Keratinocyte (primary cell): ENCODE data around the gene TMEM270. TPM values are rescaled to one million over a fixed set of nuclear protein-coding genes. Genes with fewer than 3 reads are reported as not detected.

ENCODE experiments used
- DNase-seq: peaks from one replicate; pipeline ENCODE4 v3.0.0-alpha.2; 2011; ENCODE audit warnings: low read depth, missing footprints, low spot score
- FAIRE-seq: peaks from 2 replicates; lab custom pipeline; 2011; peaks lifted over from hg19 to GRCh38; lab: Jason Lieb, UNC
- H2AFZ ChIP-seq: 2 replicates; pipeline ENCODE4 v1.6.0; 2012; ENCODE audit warnings: low read length, control low read depth, inconsistent platforms; ENCODE audit not compliant: control insufficient read depth
- H3K27ac ChIP-seq: 2 replicates; pipeline ENCODE4 v1.5.1; 2011; ENCODE audit warnings: low read length; ENCODE audit not compliant: control insufficient read depth, insufficient read depth
- H3K27me3 ChIP-seq: 3 replicates; pipeline ENCODE4 v1.6.0; 2011; ENCODE audit warnings: low read length; ENCODE audit not compliant: control insufficient read depth, insufficient read depth; ENCODE audit errors: extremely low read depth
- H3K36me3 ChIP-seq, 2 experiments: 2 replicates in 1 of 2; 3 replicates in 1 of 2; pipeline ENCODE4 v1.5.1; 2011; ENCODE audit warnings: low read length in 2 of 2, mild to moderate bottlenecking in 1 of 2; ENCODE audit not compliant: control insufficient read depth in 2 of 2, insufficient read depth in 2 of 2; ENCODE audit errors: extremely low read depth in 1 of 2
- H3K4me1 ChIP-seq: 3 replicates; pipeline ENCODE4 v1.5.1; 2011; ENCODE audit warnings: low read length; ENCODE audit not compliant: control insufficient read depth, insufficient read depth; ENCODE audit errors: extremely low read depth
- H3K4me2 ChIP-seq: 3 replicates; pipeline ENCODE4 v1.6.0; 2011; ENCODE audit warnings: low read depth, low read length; ENCODE audit not compliant: control insufficient read depth, insufficient read depth; ENCODE audit errors: extremely low read depth
- H3K4me3 ChIP-seq, 3 experiments: fragments of 200-600 bp in 1 of 3; sonication (generic) in 1 of 3; 2 replicates in 2 of 3; 3 replicates in 1 of 3; pipeline ENCODE4 v1.5.1; 2011 to 2016; ENCODE audit warnings: low read length in 3 of 3, mild to moderate bottlenecking in 3 of 3, control low read depth in 2 of 3, inconsistent platforms in 1 of 3, low read depth in 1 of 3, mixed read lengths in 1 of 3, mixed run types in 1 of 3, moderate library complexity in 1 of 3; ENCODE audit not compliant: control insufficient read depth in 2 of 3, insufficient read depth in 2 of 3; ENCODE audit errors: extremely low read depth in 1 of 3
- H3K79me2 ChIP-seq: 2 replicates; pipeline ENCODE4 v1.6.0; 2012; ENCODE audit warnings: low read length; ENCODE audit not compliant: control insufficient read depth, insufficient read depth
- H3K9ac ChIP-seq: 3 replicates; pipeline ENCODE4 v1.6.0; 2011; ENCODE audit warnings: low read length; ENCODE audit not compliant: control insufficient read depth, insufficient read depth; ENCODE audit errors: extremely low read depth
- H3K9me1 ChIP-seq: 3 replicates; pipeline ENCODE4 v1.6.0; 2011; ENCODE audit warnings: low read length; ENCODE audit not compliant: control insufficient read depth, insufficient read depth; ENCODE audit errors: extremely low read depth
- H3K9me3 ChIP-seq: 2 replicates; pipeline ENCODE4 v1.5.1; 2012; ENCODE audit warnings: low read depth, low read length; ENCODE audit not compliant: control insufficient read depth
- H4K20me1 ChIP-seq: 3 replicates; pipeline ENCODE4 v1.6.0; 2011; ENCODE audit warnings: low read length; ENCODE audit not compliant: control insufficient read depth, insufficient read depth; ENCODE audit errors: extremely low read depth
- EZH2 ChIP-seq: IDR thresholded peaks from one replicate; pipeline ENCODE4 v1.6.1; 2012; ENCODE audit warnings: inconsistent platforms, mild to moderate bottlenecking, low read length, moderate library complexity
- dilution Hi-C: fragments of 300-500 bp; cut with MboI; formaldehyde crosslinking; loops from one replicate; pipeline ENCODE4 v1.7.0; 2020; ENCODE audit warnings: low sequenced_read_pairs; ENCODE audit not compliant: extremely low pct_ligation_motif_present
- polyA plus RNA-seq, 5 experiments: library from polyadenylated mRNA; depleted of rRNA in 3 of 5; stranded (reverse) in 3 of 5; stranded (forward) in 1 of 5; unstranded in 1 of 5; fragments of >200 nt; gene quantifications; 1 replicate in 1 of 5; 2 replicates in 3 of 5; 3 replicates in 1 of 5; pipeline versions ENCODE4 v1.2.1 to v1.2.3, GENCODE V29; 2011 to 2012; ENCODE audit warnings: missing spikeins in 2 of 5, low read depth in 1 of 5, low replicate concordance in 1 of 5
- TF ChIP-seq, protein P1 (sequence below), 3 experiments: IDR thresholded peaks in 1 of 3; conservative IDR thresholded peaks in 1 of 3; optimal IDR thresholded peaks in 1 of 3; 2 replicates in 2 of 3; 3 replicates in 1 of 3; pipeline versions ENCODE3 to v1.5.1; 2011; ENCODE audit warnings: low read length in 3 of 3, mild to moderate bottlenecking in 3 of 3, moderate library complexity in 2 of 3, control low read depth in 1 of 3, inconsistent platforms in 1 of 3; ENCODE audit not compliant: insufficient read depth in 2 of 3; ENCODE audit errors: extremely low read depth in 1 of 3

Gene TMEM270
- polyA plus RNA-seq, 1 donor (not counting 4 experiments of a cell fraction or from before 2014, with no cell fraction given): not detected

DNA sequence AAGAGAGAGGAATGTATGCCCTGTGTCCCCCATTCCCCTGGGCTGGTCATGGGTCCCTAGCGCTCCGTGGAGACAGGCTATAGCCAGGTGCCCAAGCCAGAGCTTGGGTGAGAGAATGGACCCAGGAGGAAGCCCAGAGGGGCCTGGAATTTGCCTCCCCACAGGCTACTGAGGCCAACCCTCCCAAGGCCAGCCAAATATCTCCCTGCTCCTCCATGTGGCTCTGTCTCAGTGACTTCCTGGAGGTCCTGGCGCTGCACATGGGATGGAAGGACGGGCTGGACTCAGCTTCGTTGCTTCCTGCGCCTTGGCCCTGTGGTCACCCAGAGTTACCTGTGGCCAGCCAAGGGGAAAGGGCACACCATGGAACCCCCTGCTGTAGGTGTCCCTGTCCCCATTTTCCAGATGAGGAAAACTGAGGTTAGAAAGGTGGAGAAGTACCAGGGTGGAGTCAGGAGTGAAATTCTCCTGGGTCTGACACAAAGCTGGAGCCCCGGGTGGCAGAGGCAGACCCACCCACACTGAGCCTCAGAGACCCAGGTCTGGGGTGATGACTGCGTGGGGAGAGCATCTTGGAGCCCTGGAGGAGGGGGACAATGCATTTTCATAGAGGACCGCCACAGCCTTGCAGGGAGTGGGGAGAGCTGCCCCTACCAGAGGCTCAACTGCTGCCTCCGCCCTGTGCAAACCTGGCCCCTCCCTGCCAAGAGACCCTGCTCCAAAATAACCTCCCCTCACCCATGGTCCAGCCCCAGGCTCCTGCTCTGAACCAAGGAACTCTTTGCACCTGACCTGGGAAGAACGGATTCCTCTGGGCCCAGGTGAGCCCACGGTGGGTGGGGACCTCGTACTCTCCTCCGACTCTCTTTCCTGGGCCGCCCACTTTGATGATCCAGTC, 42.6 kb downstream of the TMEM270 start:
- DNase-seq: no peak
- peaks cover 2% of the 10 kb centered on the region for H4K20me1 ChIP-seq
- no peak overlapping the region for H3K9ac ChIP-seq
- no peak overlapping the region for H3K4me2 ChIP-seq
- peaks cover 9% of the 10 kb centered on the region for H3K4me1 ChIP-seq
- H3K27me3 ChIP-seq: no peaks in the 10 kb centered on the region
- H3K9me3 ChIP-seq: no peaks in the 10 kb centered on the region
- H3K27ac ChIP-seq: no peak overlapping the region
- no peaks in the 10 kb centered on the region for H3K36me3 ChIP-seq
- no peak for TF ChIP-seq EZH2
- TF ChIP-seq, protein P1, sequence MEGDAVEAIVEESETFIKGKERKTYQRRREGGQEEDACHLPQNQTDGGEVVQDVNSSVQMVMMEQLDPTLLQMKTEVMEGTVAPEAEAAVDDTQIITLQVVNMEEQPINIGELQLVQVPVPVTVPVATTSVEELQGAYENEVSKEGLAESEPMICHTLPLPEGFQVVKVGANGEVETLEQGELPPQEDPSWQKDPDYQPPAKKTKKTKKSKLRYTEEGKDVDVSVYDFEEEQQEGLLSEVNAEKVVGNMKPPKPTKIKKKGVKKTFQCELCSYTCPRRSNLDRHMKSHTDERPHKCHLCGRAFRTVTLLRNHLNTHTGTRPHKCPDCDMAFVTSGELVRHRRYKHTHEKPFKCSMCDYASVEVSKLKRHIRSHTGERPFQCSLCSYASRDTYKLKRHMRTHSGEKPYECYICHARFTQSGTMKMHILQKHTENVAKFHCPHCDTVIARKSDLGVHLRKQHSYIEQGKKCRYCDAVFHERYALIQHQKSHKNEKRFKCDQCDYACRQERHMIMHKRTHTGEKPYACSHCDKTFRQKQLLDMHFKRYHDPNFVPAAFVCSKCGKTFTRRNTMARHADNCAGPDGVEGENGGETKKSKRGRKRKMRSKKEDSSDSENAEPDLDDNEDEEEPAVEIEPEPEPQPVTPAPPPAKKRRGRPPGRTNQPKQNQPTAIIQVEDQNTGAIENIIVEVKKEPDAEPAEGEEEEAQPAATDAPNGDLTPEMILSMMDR (optimal IDR thresholded peaks at IDR 0.05 in 1 of 3, IDR thresholded peaks at IDR 0.05 in 1 of 3, conservative IDR thresholded peaks at IDR 0.05 in 1 of 3; ENCODE audit: extremely low read depth in 1 of 3, insufficient read depth in 2 of 3, low read length in 3 of 3): no peak
- dilution Hi-C loops: no loop called here
- H3K4me3 ChIP-seq: no peak overlapping the region
- no peaks in the 10 kb centered on the region for H3K9me1 ChIP-seq
- H3K79me2 ChIP-seq: no peaks in the 10 kb centered on the region
- FAIRE-seq: no peak
- no peak overlapping the region for H2AFZ ChIP-seq

DNA sequence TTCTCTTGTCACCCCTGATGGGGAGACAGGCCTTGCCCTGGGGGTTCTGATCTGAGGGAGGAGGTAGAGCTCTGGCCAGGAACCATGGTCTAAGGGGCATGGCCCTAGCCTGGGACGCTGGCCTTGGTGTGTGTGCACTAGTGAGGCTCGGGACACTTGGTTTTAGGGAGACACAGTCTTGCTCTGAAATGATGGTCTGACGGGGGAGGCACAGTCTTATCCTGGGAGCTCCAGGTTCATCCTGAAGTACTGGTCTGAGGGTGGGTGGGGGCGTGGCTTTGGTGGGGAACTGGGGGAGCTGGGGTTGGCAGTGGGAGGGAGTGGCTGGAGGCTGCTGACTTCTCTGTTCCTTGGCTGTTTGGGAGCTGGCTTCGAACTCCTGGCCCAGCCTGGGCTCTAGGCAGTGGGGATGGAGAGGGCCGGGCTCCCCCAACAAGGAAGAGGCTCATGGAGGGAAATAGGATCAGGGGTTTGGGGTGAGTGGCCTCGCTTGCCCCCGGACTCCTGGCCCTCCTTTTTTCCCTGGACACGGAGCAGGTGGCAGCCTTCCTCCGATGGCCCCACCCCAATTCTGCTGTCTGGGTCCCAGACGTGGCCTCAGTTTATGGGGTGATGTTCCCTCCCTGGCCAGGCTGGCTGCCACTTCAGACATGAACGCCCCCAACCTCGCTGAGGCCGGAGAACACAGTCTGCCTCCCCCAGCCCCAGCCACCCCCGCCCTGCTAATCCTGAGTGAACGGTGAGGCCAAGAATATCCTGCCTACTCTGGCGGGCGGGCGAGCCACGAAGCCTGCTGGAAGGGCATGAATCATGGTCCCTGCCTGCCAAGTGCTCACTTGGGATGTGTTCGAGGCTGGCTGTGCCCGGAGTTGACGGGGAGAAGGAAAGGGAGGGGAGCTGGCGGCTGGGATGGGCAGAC, 43.5 kb downstream of the TMEM270 start:
- Histone ChIP-seq H2AFZ (no peak overlapping the region), H3K9me3 (no peaks in the 10 kb centered on the region), H3K9ac (no peak overlapping the region), H3K79me2 (no peaks in the 10 kb centered on the region), H3K36me3 (no peaks in the 10 kb centered on the region), H4K20me1 (peaks cover 2% of the 10 kb centered on the region), H3K9me1 (no peaks in the 10 kb centered on the region), H3K4me1 (peaks cover 9% of the 10 kb centered on the region), H3K4me2 (no peak overlapping the region), H3K27ac (no peak overlapping the region), H3K4me3 (no peak overlapping the region), H3K27me3 (peaks cover 2% of the 10 kb centered on the region)
- FAIRE-seq (no peak), DNase-seq (no peak)
- TF ChIP-seq, protein P1 (optimal IDR thresholded peaks at IDR 0.05 in 1 of 3, IDR thresholded peaks at IDR 0.05 in 1 of 3, conservative IDR thresholded peaks at IDR 0.05 in 1 of 3; ENCODE audit: extremely low read depth in 1 of 3, insufficient read depth in 2 of 3, low read length in 3 of 3): no peak
- no peak for TF ChIP-seq EZH2
- dilution Hi-C loops: no loop called here
